Measurements from ENCODE around the gene RCAN1. TPM values are rescaled to one million over a fixed set of nuclear protein-coding genes. Genes with fewer than 3 reads are reported as not detected.

RCAN1 gene
- total RNA-seq, 1 donor from 2014 or later = 61.5 TPM

DNA sequence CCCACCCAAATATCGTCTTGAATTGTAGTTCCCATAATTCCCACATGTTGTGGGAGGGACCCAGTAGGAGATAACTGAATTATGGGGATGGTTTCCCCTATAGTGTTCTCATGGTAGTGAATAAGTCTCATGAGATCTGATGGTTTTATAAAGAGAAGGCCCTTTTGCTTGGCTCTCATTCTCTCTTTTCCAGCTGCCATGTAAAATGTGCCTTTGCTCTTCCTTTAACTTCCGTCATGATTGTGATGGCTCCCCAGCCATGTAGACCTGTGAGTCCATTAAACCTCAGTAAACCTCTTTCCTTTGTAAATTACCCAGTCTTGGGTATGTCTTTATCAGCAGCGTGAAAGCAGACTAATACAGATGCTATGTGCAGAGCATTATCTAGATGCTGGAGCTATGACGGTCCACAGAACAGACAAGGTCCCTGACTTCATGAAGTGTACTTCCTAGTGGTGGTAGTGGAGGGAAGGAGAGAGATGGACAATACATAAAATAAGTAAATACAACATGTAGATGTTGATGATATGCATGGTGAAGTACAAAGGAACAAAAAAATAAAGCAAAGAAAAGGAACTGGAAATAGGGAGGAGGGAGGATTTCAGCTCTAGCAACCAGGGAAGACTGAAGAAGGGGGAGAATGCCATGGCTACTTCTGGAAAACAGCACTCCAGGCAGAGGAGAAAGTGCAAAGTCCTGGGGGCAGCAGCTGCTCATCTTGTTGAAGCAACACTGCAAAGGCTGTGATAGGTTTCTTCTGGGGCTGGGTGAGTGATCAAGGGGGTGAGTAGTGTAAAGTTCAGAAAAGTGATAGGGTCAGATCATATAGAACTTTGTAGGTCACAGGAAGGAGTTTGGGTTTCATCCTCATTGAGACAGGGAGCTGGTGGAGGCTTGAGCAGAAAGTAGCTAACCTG, 6.8 kb upstream of the RCAN1 start:
- H3K4me3 Mint-ChIP-seq (ENCODE audit: unreplicated experiment) = no peak overlapping the region
- H3K27me3 Mint-ChIP-seq (ENCODE audit: unreplicated experiment) = peaks cover 66% of the 10 kb centered on the region
- H3K27ac Mint-ChIP-seq (ENCODE audit: unreplicated experiment) = no peak overlapping the region
- H3K4me1 Mint-ChIP-seq (ENCODE audit: unreplicated experiment) = no peaks in the 10 kb centered on the region
- TF ChIP-seq CTCF (IDR thresholded peaks at IDR 0.05) = no peak
- no peaks in the 10 kb centered on the region for H3K36me3 Mint-ChIP-seq (ENCODE audit: unreplicated experiment)
- H3K9me3 Mint-ChIP-seq (ENCODE audit: unreplicated experiment) = no peaks in the 10 kb centered on the region
- DNase-seq (ENCODE audit: extremely low spot score, unreplicated experiment) = no peak

- Mint-ChIP-seq H3K9me3 (ENCODE audit: unreplicated experiment) (no peaks in the 10 kb centered on the region), H3K36me3 (ENCODE audit: unreplicated experiment) (no peaks in the 10 kb centered on the region), H3K27ac (ENCODE audit: unreplicated experiment) (no peak overlapping the region), H3K27me3 (ENCODE audit: unreplicated experiment) (peaks cover 56% of the 10 kb centered on the region), H3K4me1 (ENCODE audit: unreplicated experiment) (peaks cover 4% of the 10 kb centered on the region), H3K4me3 (ENCODE audit: unreplicated experiment) (no peak overlapping the region)
- no peak for TF ChIP-seq CTCF (IDR thresholded peaks at IDR 0.05)
- DNase-seq (ENCODE audit: extremely low spot score, unreplicated experiment) = no peak
These were observed 5.1 kb upstream of the RCAN1 start for GRCh38 chr21:34619841-34620665.

DNA sequence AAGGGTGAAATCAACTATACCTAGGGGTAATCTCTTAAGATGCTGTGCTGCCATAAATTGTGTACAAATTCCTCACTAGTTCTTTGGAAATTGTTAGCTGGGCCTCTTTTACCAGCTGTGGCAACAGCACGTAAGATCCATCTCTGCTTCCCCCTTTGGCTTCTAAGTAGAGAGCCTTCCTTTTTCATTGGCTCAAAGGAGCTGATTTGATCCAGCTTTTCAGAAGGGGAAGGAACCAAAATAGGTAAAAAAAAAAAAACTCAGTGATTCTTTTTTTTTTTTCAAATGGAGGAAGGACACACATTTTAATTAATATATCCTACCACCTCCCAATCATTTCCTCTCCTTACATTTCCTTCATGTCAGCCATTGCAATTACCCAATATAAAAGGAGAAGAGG, 4.0 kb upstream of the RCAN1 start:
- no peaks in the 10 kb centered on the region for H3K36me3 Mint-ChIP-seq (ENCODE audit: unreplicated experiment)
- H3K27ac Mint-ChIP-seq (ENCODE audit: unreplicated experiment) = no peak overlapping the region
- H3K27me3 Mint-ChIP-seq (ENCODE audit: unreplicated experiment) = peaks cover 52% of the 10 kb centered on the region
- no peak overlapping the region for H3K4me3 Mint-ChIP-seq (ENCODE audit: unreplicated experiment)
- peaks cover 7% of the 10 kb centered on the region for H3K4me1 Mint-ChIP-seq (ENCODE audit: unreplicated experiment)
- no peaks in the 10 kb centered on the region for H3K9me3 Mint-ChIP-seq (ENCODE audit: unreplicated experiment)
- DNase-seq (ENCODE audit: extremely low spot score, unreplicated experiment) = no peak
- no peak for TF ChIP-seq CTCF (IDR thresholded peaks at IDR 0.05)

DNA sequence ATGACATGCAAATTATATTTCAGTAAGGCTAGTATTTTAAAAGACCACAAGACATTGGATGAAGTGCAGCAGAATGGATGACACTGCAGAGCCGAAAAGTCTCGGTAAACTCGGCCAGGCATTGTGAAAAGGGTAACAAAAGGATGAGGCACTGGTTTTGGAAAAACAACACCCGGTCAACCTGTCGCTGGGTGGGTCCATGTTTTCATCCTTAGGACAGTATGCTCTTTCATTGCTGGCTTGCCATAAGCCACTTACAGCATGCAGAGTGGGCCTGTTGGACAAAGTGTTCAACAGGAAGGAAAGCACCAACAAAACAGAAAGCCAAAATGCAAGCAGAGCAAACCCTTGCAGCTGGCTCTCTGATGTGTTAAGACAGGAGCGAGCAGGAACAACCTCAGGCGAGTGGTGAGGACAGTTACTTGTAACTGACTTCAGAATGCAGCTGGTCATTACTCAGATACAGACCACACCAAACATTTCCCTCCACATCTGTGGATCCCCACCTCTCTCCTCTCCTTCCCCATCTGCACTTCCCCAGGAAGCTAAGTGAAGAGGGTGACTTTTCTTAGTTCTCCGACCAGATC, 2.9 kb upstream of the RCAN1 start:
- H3K4me1 Mint-ChIP-seq (ENCODE audit: unreplicated experiment) = peaks cover 9% of the 10 kb centered on the region
- H3K27ac Mint-ChIP-seq (ENCODE audit: unreplicated experiment) = no peak overlapping the region

More for the DNA sequence above, 2.9 kb upstream of the RCAN1 start:
- Mint-ChIP-seq H3K27me3 (ENCODE audit: unreplicated experiment) (peaks cover 41% of the 10 kb centered on the region), H3K4me3 (ENCODE audit: unreplicated experiment) (no peak overlapping the region), H3K36me3 (ENCODE audit: unreplicated experiment) (no peaks in the 10 kb centered on the region), H3K9me3 (ENCODE audit: unreplicated experiment) (no peaks in the 10 kb centered on the region)
- no peak for DNase-seq (ENCODE audit: extremely low spot score, unreplicated experiment)
- TF ChIP-seq CTCF (IDR thresholded peaks at IDR 0.05) = no peak

All from osteocyte (in vitro differentiated cells).